Tibial nerve (tissue), 4 donors: Measurements from ENCODE around the gene TTC6. TPM values are rescaled to one million over a fixed set of nuclear protein-coding genes. Genes with fewer than 3 reads are reported as not detected.

Source experiments
- DNase-seq, 2 donors: peaks; one replicate each; pipeline ENCODE4 v3.0.0-alpha.2; 2019; ENCODE audit warnings: low spot score in 2 of 2
- H3K27ac ChIP-seq, 4 donors: fragments of 200-600 bp; sonication (generic) in 3 of 4; one replicate each; pipeline ENCODE4 v1.5.1; 2017 to 2019; ENCODE audit warnings: mild to moderate bottlenecking in 1 of 4
- H3K27me3 ChIP-seq, 2 donors: fragments of 200-600 bp; sonication (generic) in 1 of 2; one replicate each; pipeline versions ENCODE4 v1.5.1 to v1.6.0; 2017 to 2019
- H3K36me3 ChIP-seq, 3 donors: fragments of 200-600 bp; sonication (generic); one replicate each; pipeline ENCODE4 v1.5.1; 2018 to 2019
- H3K4me1 ChIP-seq, 4 donors: fragments of 200-600 bp; sonication (generic) in 3 of 4; one replicate each; pipeline ENCODE4 v1.5.1; 2017 to 2019
- H3K4me3 ChIP-seq, 4 donors: fragments of 200-600 bp; sonication (generic) in 3 of 4; one replicate each; pipeline ENCODE4 v1.5.1; 2017 to 2019; ENCODE audit warnings: mild to moderate bottlenecking in 1 of 4, moderate library complexity in 1 of 4
- H3K9me3 ChIP-seq, 4 donors: fragments of 200-600 bp; sonication (generic) in 3 of 4; one replicate each; pipeline ENCODE4 v1.5.1; 2017 to 2019
- CTCF ChIP-seq, 5 experiments: fragments of 200-600 bp in 3 of 5; fragments of 450-650 bp in 2 of 5; sonication (generic) in 3 of 5; IDR thresholded peaks; one replicate each; pipeline ENCODE4 v1.5.1; 2016 to 2019; ENCODE audit warnings: antibody characterized with exemption in 5 of 5, mild to moderate bottlenecking in 3 of 5, moderate library complexity in 2 of 5
- EP300 ChIP-seq, 2 donors: sonication (generic); formaldehyde crosslinking; IDR thresholded peaks; one replicate each; pipeline ENCODE4 v1.6.1; 2017; ENCODE audit warnings: antibody characterized with exemption in 2 of 2, mild to moderate bottlenecking in 1 of 2
- POLR2A ChIP-seq, 2 donors: fragments of 450-650 bp; IDR thresholded peaks; one replicate each; pipeline ENCODE4 v1.6.1; 2017; ENCODE audit warnings: antibody characterized with exemption in 2 of 2, mild to moderate bottlenecking in 2 of 2, moderate library complexity in 2 of 2
- WGBS, 2 donors: methylation state at CpG; one replicate each; pipeline ENCODE4 v1.1.5; 2018; 5-methylcytosine and 5-hydroxymethylcytosine counted together
- total RNA-seq, 4 donors: library from RNA; depleted of rRNA; stranded (reverse); fragments of >200 nt; gene quantifications; one replicate each; pipeline ENCODE4 v1.1.0, GENCODE V29; 2016

Gene TTC6
- total RNA-seq, 4 donors from 2014 or later: not detected

- 8 to 9% methylated on average over 36 to 45 of the region's 52 CpGs for WGBS, 2 donors
- Histone ChIP-seq H3K36me3 (no peaks in the 10 kb centered on the region), H3K9me3 (peaks cover 0 to 35% (median 8%) of the 10 kb centered on the region in 4 donors), H3K4me1 (peaks cover 0 to 3% (median 0%) of the 10 kb centered on the region in 4 donors), H3K27ac (no peak overlapping the region), H3K4me3 (no peak overlapping the region), H3K27me3 (peaks cover 0 to 53% of the 10 kb centered on the region in 2 donors)
- DNase-seq: no peak
- TF ChIP-seq CTCF (IDR thresholded peaks at IDR 0.05) (no peak), POLR2A (IDR thresholded peaks at IDR 0.05) (no peak), EP300 (IDR thresholded peaks at IDR 0.05) (no peak)
Observed at GRCh38 chr14:37610945-37611523, 15.6 kb downstream of the TTC6 start.

- Histone ChIP-seq H3K27ac (no peak overlapping the region), H3K4me1 (peaks cover 0 to 3% (median 0%) of the 10 kb centered on the region in 4 donors), H3K4me3 (no peak overlapping the region), H3K9me3 (peaks cover 0 to 45% (median 10%) of the 10 kb centered on the region in 4 donors), H3K36me3 (no peaks in the 10 kb centered on the region), H3K27me3 (peaks cover 0 to 17% of the 10 kb centered on the region in 2 donors)
- TF ChIP-seq EP300 (IDR thresholded peaks at IDR 0.05) (no peak), CTCF (IDR thresholded peaks at IDR 0.05) (no peak), POLR2A (IDR thresholded peaks at IDR 0.05) (no peak)
- 95 to 96% methylated on average over 3 of the region's 3 CpGs for WGBS, 2 donors
- no peak for DNase-seq
Observed at GRCh38 chr14:37615582-37616289, 20.3 kb downstream of the TTC6 start.

- 90 to 96% methylated on average over 4 of the region's 4 CpGs for WGBS, 2 donors
- Histone ChIP-seq H3K36me3 (no peaks in the 10 kb centered on the region), H3K27me3 (peaks cover 0 to 17% of the 10 kb centered on the region in 2 donors), H3K4me3 (no peak overlapping the region), H3K9me3 (peaks cover 0 to 45% (median 10%) of the 10 kb centered on the region in 4 donors), H3K4me1 (peaks cover 0 to under 1% (median 0%) of the 10 kb centered on the region in 4 donors), H3K27ac (no peak overlapping the region)
- DNase-seq: no peak
- TF ChIP-seq POLR2A (IDR thresholded peaks at IDR 0.05) (no peak), CTCF (IDR thresholded peaks at IDR 0.05) (no peak), EP300 (IDR thresholded peaks at IDR 0.05) (no peak)
Observed at GRCh38 chr14:37616853-37617252, 21.4 kb downstream of the TTC6 start.

GRCh38 chr14:37617864-37618365 lies 22.5 kb downstream of the TTC6 start:
- WGBS, 2 donors: 96% methylated on average over 1 of the region's 1 CpG
- H3K27ac ChIP-seq: no peak overlapping the region
- peaks cover 0 to 9% (median 0%) of the 10 kb centered on the region in 4 donors for H3K4me1 ChIP-seq
- peaks cover 0 to 23% of the 10 kb centered on the region in 2 donors for H3K27me3 ChIP-seq
- no peak for DNase-seq
- peaks cover 0 to 39% (median 9%) of the 10 kb centered on the region in 4 donors for H3K9me3 ChIP-seq
- no peaks in the 10 kb centered on the region for H3K36me3 ChIP-seq
- TF ChIP-seq EP300 (IDR thresholded peaks at IDR 0.05) (no peak), CTCF (IDR thresholded peaks at IDR 0.05) (no peak), POLR2A (IDR thresholded peaks at IDR 0.05) (no peak)
- H3K4me3 ChIP-seq: no peak overlapping the region

GRCh38 chr14:37618498-37619028 lies 23.1 kb downstream of the TTC6 start:
- Histone ChIP-seq H3K4me3 (no peak overlapping the region), H3K9me3 (peaks cover 0 to 33% (median 9%) of the 10 kb centered on the region in 4 donors), H3K27ac (no peak overlapping the region), H3K36me3 (no peaks in the 10 kb centered on the region), H3K27me3 (peaks cover 0 to 28% of the 10 kb centered on the region in 2 donors), H3K4me1 (peaks cover 0 to 9% (median 0%) of the 10 kb centered on the region in 4 donors)
- TF ChIP-seq POLR2A (IDR thresholded peaks at IDR 0.05) (no peak), CTCF (IDR thresholded peaks at IDR 0.05) (no peak), EP300 (IDR thresholded peaks at IDR 0.05) (no peak)
- DNase-seq: no peak
- 24 to 43% methylated on average over 1 of the region's 1 CpG for WGBS, 2 donors
